NCI-H1436 (cell line): ENCODE data around the gene ADAMTS9.
"Not testable (repeated sequence)": the region's sequence is repeated elsewhere in the genome, so short reads cannot be mapped to it uniquely, and the experiment has no call there.

Source experiments
- DNase-seq: peaks from one replicate; lab custom pipeline; 2025; lab: John Stamatoyannopoulos, UW

Gene ADAMTS9

GRCh38 chr3:64571982-64572381 is 115.8 kb downstream of the ADAMTS9 start:
- DNase-seq, result no peak

- DNase-seq, result no peak
These were observed 118.8 kb downstream of the ADAMTS9 start for GRCh38 chr3:64568895-64569517.

GRCh38 chr3:64566859-64567258 is 120.9 kb downstream of the ADAMTS9 start:
- no peak for DNase-seq

- DNase-seq, result no peak
These were observed 124.0 kb downstream of the ADAMTS9 start for GRCh38 chr3:64563751-64564150.

- DNase-seq, result no peak
These were observed 125.9 kb downstream of the ADAMTS9 start for GRCh38 chr3:64561868-64562267.

GRCh38 chr3:64561325-64561843 is 126.4 kb downstream of the ADAMTS9 start:
- DNase-seq, result no peak

GRCh38 chr3:64560791-64561190 is 127.0 kb downstream of the ADAMTS9 start:
- DNase-seq, result no peak

- DNase-seq, result no peak
These were observed 128.2 kb downstream of the ADAMTS9 start for GRCh38 chr3:64559588-64559987.

- no peak for DNase-seq
These were observed 131.8 kb downstream of the ADAMTS9 start for GRCh38 chr3:64556046-64556445.

GRCh38 chr3:64555351-64555750 is 132.4 kb downstream of the ADAMTS9 start:
- no peak for DNase-seq

- DNase-seq, result no peak
These were observed 133.5 kb downstream of the ADAMTS9 start for GRCh38 chr3:64554096-64554920.

GRCh38 chr3:64552966-64553365 is 134.8 kb downstream of the ADAMTS9 start:
- no peak for DNase-seq

- no peak for DNase-seq
These were observed 135.6 kb downstream of the ADAMTS9 start for GRCh38 chr3:64552160-64552559.

- DNase-seq, result no peak
These were observed 136.1 kb downstream of the ADAMTS9 start for GRCh38 chr3:64551697-64552096.

GRCh38 chr3:64550745-64551144 is 137.1 kb downstream of the ADAMTS9 start:
- no peak for DNase-seq

- no peak for DNase-seq
These were observed 137.9 kb downstream of the ADAMTS9 start for GRCh38 chr3:64549869-64550268.

GRCh38 chr3:64548200-64548889 is 139.5 kb downstream of the ADAMTS9 start:
- no peak for DNase-seq

GRCh38 chr3:64546856-64547255 is 140.9 kb downstream of the ADAMTS9 start:
- no peak for DNase-seq

- not testable (repeated sequence) for DNase-seq
These were observed 142.6 kb downstream of the ADAMTS9 start for GRCh38 chr3:64545239-64545638.

- no peak for DNase-seq
These were observed 146.0 kb downstream of the ADAMTS9 start for GRCh38 chr3:64541803-64542202.

GRCh38 chr3:64539451-64540196 is 148.2 kb downstream of the ADAMTS9 start:
- no peak for DNase-seq

- DNase-seq, result no peak
These were observed 151.6 kb downstream of the ADAMTS9 start for GRCh38 chr3:64536166-64536565.
